Hepatocyte (in vitro differentiated cells): ENCODE measurements around the gene SFMBT2. TPM values are rescaled to one million over a fixed set of nuclear protein-coding genes. Genes with fewer than 3 reads are reported as not detected.
A peak's percentile ranks its signal among the peaks of the same experiment; 100 is the strongest.

Experiments
- DNase-seq: peaks from one replicate; pipeline ENCODE4 v3.0.0-alpha.2; 2016; ENCODE audit warnings: low spot score
- H2AFZ ChIP-seq: fragments of 200-600 bp; sonication (generic); 2 replicates; pipeline ENCODE4 v1.6.0; 2016; ENCODE audit warnings: antibody characterized with exemption, mild to moderate bottlenecking
- H3K27ac ChIP-seq: fragments of 200-600 bp; sonication (generic); 2 replicates; pipeline ENCODE4 v1.5.1; 2016; ENCODE audit warnings: mild to moderate bottlenecking
- H3K27me3 ChIP-seq: fragments of 200-600 bp; sonication (generic); 2 replicates; pipeline ENCODE4 v1.6.1; 2016
- H3K36me3 ChIP-seq: fragments of 200-600 bp; sonication (generic); replicated peaks from 2 replicates; pipeline ENCODE4 v1.5.1; 2016; ENCODE audit warnings: low read depth; ENCODE audit not compliant: insufficient read depth
- H3K4me1 ChIP-seq: fragments of 200-600 bp; sonication (generic); 2 replicates; pipeline ENCODE4 v1.5.1; 2016; ENCODE audit warnings: mild to moderate bottlenecking, moderate library complexity; ENCODE audit not compliant: insufficient read depth
- H3K4me2 ChIP-seq: fragments of 200-600 bp; sonication (generic); 2 replicates; pipeline ENCODE4 v1.6.0; 2016
- H3K4me3 ChIP-seq: fragments of 200-600 bp; sonication (generic); 2 replicates; pipeline ENCODE4 v1.5.1; 2016; ENCODE audit warnings: mild to moderate bottlenecking
- H3K79me2 ChIP-seq: fragments of 200-600 bp; sonication (generic); 2 replicates; pipeline ENCODE4 v1.6.0; 2017; ENCODE audit warnings: mild to moderate bottlenecking
- H3K9me2 ChIP-seq: fragments of 200-600 bp; sonication (generic); replicated peaks from 2 replicates; pipeline ENCODE4 v1.6.0; 2017; ENCODE audit warnings: mild to moderate bottlenecking; ENCODE audit not compliant: insufficient read depth
- H3K9me3 ChIP-seq: fragments of 200-600 bp; sonication (generic); 2 replicates; pipeline ENCODE4 v1.5.1; 2016; ENCODE audit warnings: low read depth, mild to moderate bottlenecking
- H4K20me1 ChIP-seq: fragments of 200-600 bp; sonication (generic); 2 replicates; pipeline ENCODE4 v1.6.0; 2016; ENCODE audit warnings: mild to moderate bottlenecking; ENCODE audit not compliant: insufficient read depth, poor library complexity, severe bottlenecking
- EZH2 ChIP-seq: fragments of 200-600 bp; sonication (generic); IDR thresholded peaks from 2 replicates; pipeline ENCODE4 v1.6.1; 2016; ENCODE audit warnings: antibody characterized with exemption, mild to moderate bottlenecking, borderline replicate concordance
- EZH2phosphoT487 ChIP-seq: fragments of 200-600 bp; sonication (generic); IDR thresholded peaks from one replicate; pipeline ENCODE4 v1.6.1; 2018; ENCODE audit warnings: antibody characterized with exemption, mild to moderate bottlenecking, low read depth, moderate library complexity; ENCODE audit not compliant: unreplicated experiment, severe bottlenecking
- WGBS: methylation state at CpG from one replicate; pipeline ENCODE4 v1.1.6; 2016; ENCODE audit warnings: low lambda C conversion rate; ENCODE audit errors: missing lambda C conversion rate; 5-methylcytosine and 5-hydroxymethylcytosine counted together
- polyA plus RNA-seq: library from polyadenylated mRNA; unstranded; fragments of >200 nt; fragmentation: Nextera tagmentation; extraction: Ambion mirVana; gene quantifications from 2 replicates; pipeline ENCODE4 v1.2.1, GENCODE V29; 2016
- total RNA-seq: library from RNA; depleted of rRNA; stranded (reverse); fragments of >200 nt; gene quantifications from 2 replicates; pipeline ENCODE4 v1.2.3, GENCODE V29; 2014
- TF ChIP-seq, protein P1 (sequence below): fragments of 200-600 bp; sonication (generic); IDR thresholded peaks from 2 replicates; pipeline ENCODE4 v1.5.1; 2016; ENCODE audit warnings: antibody characterized with exemption, mild to moderate bottlenecking; ENCODE audit not compliant: poor library complexity

The SFMBT2 gene
- total and polyA plus RNA-seq, 2 experiments from 2014 or later = 1.1 to 3.8 TPM

DNA sequence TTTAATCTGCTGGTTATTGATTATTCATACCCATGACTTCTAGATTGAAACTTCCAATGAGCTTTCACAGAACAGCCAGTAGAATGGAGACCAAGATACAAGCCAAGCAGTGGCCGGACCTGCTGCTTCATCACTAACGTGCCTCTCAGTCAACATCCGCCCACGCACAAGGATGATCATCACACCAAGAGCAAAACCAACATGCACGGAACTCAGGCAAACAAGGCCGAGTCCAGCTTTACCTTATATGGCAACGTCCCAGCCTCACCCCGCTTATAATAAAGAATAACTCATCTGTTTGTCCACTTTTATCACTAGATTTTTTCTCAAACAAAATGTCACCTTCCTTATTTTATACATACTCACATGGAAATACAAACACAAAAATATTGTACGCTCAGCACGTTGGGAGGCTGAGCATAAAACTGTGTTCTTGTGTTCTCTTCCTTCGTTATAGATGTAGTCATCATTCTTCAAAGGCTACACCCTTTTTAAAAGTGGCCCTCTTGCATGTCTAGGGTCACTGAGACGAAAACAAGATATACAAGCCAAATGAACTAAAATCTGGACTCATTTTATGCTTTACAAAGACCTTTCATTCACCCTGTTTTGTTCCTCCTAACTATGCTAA is 122.7 kb downstream of the SFMBT2 start:
- Histone ChIP-seq H2AFZ (no peak overlapping the region), H3K9me3 (no peaks in the 10 kb centered on the region)
- 80% methylated on average over 12 of the region's 12 CpGs for WGBS

DNA sequence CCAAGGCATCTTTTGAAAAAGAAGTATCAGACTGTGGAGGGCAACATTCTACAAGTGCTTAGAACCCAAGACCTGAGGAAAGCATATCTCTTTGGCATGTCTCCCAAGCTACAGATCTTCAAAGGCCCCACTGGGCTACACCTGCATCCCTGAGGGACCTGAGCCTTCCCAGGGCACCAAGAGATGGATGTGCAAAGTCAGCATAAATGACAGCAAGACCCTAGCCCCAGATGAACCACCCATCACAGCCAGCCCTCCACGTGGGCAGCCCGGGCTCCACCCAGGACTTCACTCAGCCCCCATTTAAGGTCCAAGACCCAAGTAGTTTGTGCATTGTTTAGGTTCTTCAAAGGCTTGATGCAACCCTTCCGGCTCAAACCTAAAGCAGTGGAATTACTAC is 123.5 kb downstream of the SFMBT2 start:
- Histone ChIP-seq H2AFZ (no peak overlapping the region), H4K20me1 (no peaks in the 10 kb centered on the region), H3K4me2 (no peak overlapping the region), H3K4me1 (no peaks in the 10 kb centered on the region), H3K36me3 (no peaks in the 10 kb centered on the region), H3K9me3 (no peaks in the 10 kb centered on the region), H3K27me3 (no peaks in the 10 kb centered on the region), H3K9me2 (no peaks in the 10 kb centered on the region), H3K27ac (no peak overlapping the region), H3K4me3 (no peak overlapping the region), H3K79me2 (no peaks in the 10 kb centered on the region)
- TF ChIP-seq, protein P1, sequence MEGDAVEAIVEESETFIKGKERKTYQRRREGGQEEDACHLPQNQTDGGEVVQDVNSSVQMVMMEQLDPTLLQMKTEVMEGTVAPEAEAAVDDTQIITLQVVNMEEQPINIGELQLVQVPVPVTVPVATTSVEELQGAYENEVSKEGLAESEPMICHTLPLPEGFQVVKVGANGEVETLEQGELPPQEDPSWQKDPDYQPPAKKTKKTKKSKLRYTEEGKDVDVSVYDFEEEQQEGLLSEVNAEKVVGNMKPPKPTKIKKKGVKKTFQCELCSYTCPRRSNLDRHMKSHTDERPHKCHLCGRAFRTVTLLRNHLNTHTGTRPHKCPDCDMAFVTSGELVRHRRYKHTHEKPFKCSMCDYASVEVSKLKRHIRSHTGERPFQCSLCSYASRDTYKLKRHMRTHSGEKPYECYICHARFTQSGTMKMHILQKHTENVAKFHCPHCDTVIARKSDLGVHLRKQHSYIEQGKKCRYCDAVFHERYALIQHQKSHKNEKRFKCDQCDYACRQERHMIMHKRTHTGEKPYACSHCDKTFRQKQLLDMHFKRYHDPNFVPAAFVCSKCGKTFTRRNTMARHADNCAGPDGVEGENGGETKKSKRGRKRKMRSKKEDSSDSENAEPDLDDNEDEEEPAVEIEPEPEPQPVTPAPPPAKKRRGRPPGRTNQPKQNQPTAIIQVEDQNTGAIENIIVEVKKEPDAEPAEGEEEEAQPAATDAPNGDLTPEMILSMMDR = no peak
- no peak for DNase-seq
- 97% methylated on average over 3 of the region's 3 CpGs for WGBS

More for the DNA sequence above, 122.7 kb downstream of the SFMBT2 start:
- Histone ChIP-seq H3K4me1 (no peaks in the 10 kb centered on the region), H3K27me3 (no peaks in the 10 kb centered on the region), H3K9me2 (no peaks in the 10 kb centered on the region), H4K20me1 (no peaks in the 10 kb centered on the region), H3K4me3 (no peak overlapping the region), H3K36me3 (no peaks in the 10 kb centered on the region), H3K79me2 (no peaks in the 10 kb centered on the region), H3K4me2 (no peak overlapping the region), H3K27ac (no peak overlapping the region)
- DNase-seq = peak; percentile 55
- TF ChIP-seq, protein P1 = no peak
- TF ChIP-seq EZH2 = no peak
- TF ChIP-seq EZH2phosphoT487 = no peak

DNA sequence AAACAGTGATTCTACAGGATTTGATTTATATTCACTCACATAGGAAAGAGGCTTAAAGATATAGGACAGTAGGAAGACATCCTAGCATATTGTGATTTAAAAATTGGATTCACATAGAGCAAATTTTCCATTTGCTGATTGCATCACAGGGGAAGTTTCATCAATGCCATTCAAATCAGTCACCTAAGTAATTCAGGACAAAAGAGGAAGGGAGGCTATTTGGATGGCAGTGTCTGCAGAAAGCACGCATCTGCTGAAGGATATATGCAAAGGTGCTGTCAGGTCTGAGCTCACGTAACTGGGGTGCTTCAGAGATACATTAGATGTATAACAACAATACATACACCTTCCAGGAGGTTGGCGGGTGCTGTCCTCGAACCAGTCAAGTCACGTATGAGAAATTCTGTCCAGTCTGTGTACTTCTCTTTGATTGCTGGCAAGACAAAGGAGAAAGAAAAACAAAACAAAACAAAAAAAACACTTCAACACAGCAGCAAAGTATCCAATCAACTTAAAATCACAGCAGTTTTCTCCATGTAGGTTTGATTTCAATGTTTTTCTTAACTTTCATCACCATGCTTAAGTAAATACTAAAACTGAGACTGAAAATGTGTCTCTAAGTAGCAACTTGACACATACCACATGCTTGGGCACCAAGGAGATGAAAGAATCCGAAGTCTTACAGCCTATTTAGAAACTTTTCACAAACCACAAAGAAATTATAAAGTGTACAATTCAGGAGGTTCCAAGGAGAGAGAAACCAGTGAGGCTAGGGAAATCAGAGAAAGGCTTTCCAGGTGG is 125.1 kb downstream of the SFMBT2 start:
- Histone ChIP-seq H4K20me1 (no peaks in the 10 kb centered on the region), H3K27ac (no peak overlapping the region), H3K9me2 (no peaks in the 10 kb centered on the region), H3K9me3 (no peaks in the 10 kb centered on the region), H3K36me3 (no peaks in the 10 kb centered on the region), H3K4me1 (no peaks in the 10 kb centered on the region), H3K4me3 (no peak overlapping the region), H3K79me2 (no peaks in the 10 kb centered on the region), H3K27me3 (no peaks in the 10 kb centered on the region), H2AFZ (no peak overlapping the region), H3K4me2 (no peak overlapping the region)
- no peak for DNase-seq
- WGBS = 85% methylated on average over 6 of the region's 6 CpGs
- TF ChIP-seq EZH2phosphoT487 = no peak
- TF ChIP-seq EZH2 = no peak

DNA sequence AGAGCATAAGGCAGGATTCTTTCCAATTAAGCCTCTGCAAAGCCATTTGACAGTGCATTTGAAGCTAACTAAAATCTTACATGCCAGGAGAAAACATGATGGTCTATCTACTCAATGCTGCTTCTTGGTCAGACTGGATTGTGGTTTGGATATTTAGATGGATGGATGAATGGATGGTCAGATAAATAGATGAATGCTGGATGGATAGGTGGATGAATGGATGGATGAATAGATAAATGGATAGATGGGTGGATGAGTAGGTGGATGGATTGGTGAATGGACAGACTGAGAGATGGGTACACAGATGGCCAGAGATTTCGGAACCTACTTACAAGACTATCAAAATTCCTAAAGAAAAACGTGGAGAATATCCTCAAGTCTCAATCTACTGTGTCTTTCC is 127.6 kb downstream of the SFMBT2 start:
- WGBS = 89% methylated on average over 2 of the region's 2 CpGs
- no peaks in the 10 kb centered on the region for H3K79me2 ChIP-seq
- no peak for DNase-seq
- H3K27ac ChIP-seq = no peak overlapping the region
- H3K9me3 ChIP-seq = no peaks in the 10 kb centered on the region
- no peak overlapping the region for H2AFZ ChIP-seq
- H3K9me2 ChIP-seq = no peaks in the 10 kb centered on the region
- no peaks in the 10 kb centered on the region for H4K20me1 ChIP-seq
- TF ChIP-seq EZH2phosphoT487 = no peak
- no peak for TF ChIP-seq EZH2
- TF ChIP-seq, protein P1 = no peak
- no peaks in the 10 kb centered on the region for H3K36me3 ChIP-seq
- no peaks in the 10 kb centered on the region for H3K27me3 ChIP-seq
- no peak overlapping the region for H3K4me3 ChIP-seq
- H3K4me2 ChIP-seq = no peak overlapping the region
- no peaks in the 10 kb centered on the region for H3K4me1 ChIP-seq
